ENCODE data around the gene ATF6.

GRCh38 chr1:161949548-161949947 is 183.4 kb downstream of the ATF6 start:
- TF ChIP-seq CTCF (IDR thresholded peaks at IDR 0.05) (no peak), POLR2A (IDR thresholded peaks at IDR 0.05) (no peak)
